NCI-H345 treated with DMSO at 0.1 percent for 48 hours (cell line): ENCODE measurements around the gene WDR27.
"Not testable (repeated sequence)": the region's sequence is repeated elsewhere in the genome, so short reads cannot be mapped to it uniquely, and the experiment has no call there.

Source experiments
- DNase-seq: peaks from one replicate; lab custom pipeline; 2025; ENCODE audit not compliant: unreplicated experiment; lab: John Stamatoyannopoulos, UW

The WDR27 gene

GRCh38 chr6:169491482-169491881, 210.3 kb downstream of the WDR27 start:
- no peak for DNase-seq

GRCh38 chr6:169490830-169491229, 211.0 kb downstream of the WDR27 start:
- DNase-seq, result no peak

GRCh38 chr6:169490246-169490641, 211.6 kb downstream of the WDR27 start:
- DNase-seq, result no peak

DNA sequence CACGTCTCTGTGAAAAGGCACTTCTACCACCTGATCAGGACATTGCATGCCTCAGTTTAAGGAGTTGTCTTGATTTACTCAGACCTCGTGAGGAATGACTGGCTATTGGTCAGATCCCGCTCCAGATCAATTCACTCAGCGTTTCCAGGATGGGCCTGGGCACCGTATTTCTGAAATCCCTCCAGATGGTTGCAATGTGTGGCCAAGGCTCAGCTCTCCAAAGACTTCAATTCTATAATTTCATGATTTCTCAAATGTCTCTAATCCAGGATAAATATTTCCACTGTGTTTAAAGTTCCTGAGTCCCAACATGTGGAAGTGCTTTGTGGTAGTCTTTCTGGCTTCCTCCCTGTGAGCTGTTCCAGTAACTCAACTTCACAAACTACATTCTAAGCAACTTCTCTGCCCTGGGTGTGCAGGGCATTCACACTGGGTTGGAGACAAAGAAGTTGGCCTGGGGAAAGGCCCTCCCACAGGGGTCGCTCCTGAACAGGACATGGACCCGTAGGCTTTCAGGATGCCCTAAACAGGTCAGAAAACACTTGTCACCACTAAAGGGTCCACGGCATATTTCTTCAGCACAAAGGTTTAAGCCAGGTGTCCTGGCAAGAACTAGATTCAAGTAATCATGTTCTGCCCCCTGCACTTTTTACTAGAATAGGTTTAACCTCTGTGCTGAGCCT, 212.1 kb downstream of the WDR27 start:
- DNase-seq, result no peak

DNA sequence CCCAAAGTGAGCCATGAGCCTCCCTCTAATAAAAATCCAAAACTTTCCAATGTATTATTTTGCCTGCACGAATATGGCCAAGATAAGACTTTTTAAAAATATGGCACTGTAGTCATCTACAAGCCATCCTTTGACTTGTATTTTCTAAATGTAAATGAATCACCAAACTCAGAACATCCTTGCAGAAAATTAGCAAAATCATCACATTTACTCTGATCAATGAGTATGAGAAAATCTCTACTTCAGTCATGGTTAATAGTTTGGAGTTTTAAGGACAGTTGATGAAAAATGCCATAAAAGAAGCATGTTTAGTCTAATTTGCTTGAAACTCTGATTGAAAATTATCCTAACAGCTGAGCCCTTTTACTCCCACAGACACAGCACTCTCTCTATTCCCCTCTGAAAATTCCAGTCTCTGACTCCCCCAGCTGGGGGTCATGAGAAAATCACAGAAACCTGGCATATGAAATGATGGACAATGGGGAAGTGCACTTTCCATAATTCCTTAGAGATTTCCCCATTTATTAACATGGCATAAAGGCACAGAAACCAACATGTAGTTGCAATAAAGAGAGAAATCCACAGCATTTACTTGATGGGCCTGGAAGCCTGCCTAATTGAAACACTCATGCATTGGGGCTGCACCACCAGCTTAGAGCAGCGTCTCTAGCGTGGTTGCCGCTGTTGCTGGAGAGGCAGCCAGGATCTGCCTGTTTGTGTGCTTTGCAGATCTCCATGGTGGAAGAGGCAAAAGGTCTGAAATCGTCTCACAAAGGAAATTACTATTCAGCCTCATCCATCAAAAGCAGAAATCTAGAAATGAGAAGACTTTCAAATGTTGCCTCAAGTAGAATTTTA, 214.0 kb downstream of the WDR27 start:
- no peak for DNase-seq

DNA sequence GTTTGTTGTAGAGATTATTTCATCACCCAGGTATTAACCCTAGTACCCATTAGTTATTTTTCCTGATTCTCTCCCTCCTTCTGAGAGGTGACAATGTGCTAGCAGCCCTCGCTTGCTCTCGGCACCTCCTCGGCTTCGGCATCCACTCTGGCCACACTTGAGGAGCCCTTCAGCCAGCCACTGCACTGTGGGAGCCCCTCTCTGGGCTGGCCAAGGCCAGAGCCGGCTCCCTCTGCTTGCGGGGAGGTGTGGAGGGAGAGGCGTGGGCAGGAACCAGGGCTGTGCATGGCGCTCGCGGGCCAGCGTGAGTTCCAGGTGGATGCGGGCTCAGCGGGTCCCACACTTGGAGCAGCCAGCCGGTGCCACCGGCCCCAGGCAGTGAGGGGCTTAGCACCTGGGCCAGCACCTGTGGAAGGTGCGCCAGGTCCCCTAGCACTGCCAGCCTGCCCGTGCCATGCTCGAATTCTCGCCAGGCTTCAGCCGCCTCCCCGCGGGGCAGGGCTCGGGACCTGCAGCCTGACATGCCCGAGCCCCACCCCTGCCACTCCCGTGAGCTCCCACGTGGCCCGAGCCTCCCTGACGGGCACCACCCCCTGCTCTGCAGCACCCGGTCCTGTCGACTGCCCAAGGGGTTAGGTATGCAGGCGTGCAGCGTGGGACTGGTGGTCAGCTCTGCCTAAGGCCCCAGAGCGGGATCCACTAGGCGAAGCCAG, 221.9 kb downstream of the WDR27 start:
- DNase-seq, result no peak

GRCh38 chr6:169474362-169474761, 227.5 kb downstream of the WDR27 start:
- no peak for DNase-seq

- DNase-seq, result no peak
Measured at GRCh38 chr6:169473663-169474062, 228.2 kb downstream of the WDR27 start.

- no peak for DNase-seq
Measured at GRCh38 chr6:169472786-169473416, 228.9 kb downstream of the WDR27 start.

DNA sequence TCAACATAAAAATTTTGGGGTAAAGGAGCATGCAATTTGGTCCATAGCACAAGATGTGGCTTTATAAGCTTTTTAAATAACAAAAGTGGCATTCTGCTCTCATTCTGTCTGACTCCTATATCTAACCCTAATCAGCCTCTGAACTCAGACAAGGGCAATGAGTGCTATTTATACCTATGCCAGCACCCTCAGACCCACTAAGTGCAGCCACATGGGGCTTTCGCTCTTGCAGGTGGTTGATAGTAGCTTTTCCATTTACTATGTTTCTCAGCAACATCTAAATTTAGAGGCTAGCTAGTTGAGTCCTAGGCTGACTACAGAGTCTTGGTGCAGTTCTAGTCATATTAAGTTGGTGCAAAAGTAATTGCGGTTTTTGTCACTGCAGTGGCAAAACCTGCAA, 231.0 kb downstream of the WDR27 start:
- no peak for DNase-seq

DNA sequence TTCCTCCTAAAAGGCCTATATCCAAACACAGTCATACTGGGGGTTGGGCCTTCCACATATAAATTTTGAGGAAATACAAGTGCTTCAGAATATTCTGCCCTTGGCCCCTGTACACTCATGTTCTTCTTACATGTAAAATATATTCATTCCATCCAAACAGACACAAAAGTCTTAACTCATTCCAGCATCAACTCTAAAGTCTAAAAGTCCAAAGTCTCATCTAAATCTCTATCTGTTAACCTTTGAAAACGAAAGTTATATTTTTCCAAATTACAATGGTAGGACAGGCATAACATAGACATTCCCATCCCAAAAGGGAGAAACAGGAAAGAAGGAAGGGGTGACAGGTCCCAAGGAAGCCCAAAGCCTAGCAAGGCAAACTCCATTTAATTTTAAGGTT, 232.8 kb downstream of the WDR27 start:
- DNase-seq, result no peak

DNA sequence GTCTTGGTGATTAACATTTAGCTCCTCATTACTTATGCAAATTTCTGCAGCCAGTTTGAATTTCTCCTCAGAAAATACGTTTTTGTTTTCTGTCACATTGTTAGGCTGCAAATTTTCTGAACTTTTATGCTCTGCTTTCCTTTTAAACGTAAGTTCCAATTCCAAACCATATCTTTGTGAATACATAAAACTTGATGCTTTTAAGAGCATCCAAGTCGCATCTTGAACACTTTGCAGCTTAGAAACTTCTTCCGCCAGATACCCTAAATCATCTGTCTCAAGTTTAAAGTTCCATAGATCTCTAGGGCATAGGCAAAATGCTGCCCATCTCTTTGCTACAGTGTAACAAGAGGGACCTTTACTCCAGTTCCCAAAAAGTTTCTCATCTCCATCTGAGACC, 234.1 kb downstream of the WDR27 start:
- DNase-seq, result not testable (repeated sequence)

DNA sequence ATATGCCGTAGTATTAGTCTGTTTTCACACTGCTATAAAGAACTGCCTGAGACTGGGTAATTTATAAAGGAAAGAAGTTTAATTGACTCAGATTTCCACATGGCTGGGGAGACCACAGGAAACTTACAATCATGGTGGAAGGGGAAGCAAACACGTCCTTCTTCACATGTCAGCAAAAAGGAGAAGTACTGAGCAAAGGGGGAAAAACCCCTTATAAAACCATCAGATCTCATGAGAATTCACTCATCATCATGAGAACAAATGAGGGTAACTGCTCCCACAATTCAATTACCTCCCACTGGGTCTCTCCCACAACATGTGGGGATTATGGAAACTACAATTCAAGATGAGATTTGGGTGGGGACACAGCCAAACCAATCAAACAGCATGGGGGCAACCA, 235.6 kb downstream of the WDR27 start:
- not testable (repeated sequence) for DNase-seq

DNA sequence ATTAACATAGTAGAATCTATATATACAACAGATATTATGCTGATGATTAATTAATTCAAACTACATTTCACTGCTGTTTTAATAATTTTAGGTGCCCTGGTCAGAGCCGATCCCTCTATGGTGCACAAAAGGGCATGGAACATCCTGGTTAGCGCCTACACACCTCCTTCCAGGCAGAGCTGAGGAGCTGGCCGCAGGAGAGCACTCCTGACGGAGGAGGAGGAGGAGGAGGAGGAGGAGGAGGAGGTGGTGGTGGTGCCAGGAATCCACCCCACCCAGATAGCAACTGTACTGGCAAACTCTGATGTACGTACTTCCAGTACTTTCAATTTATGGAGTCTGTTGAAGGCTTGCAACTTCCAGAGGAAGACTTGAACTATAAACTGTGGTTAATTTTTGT, 244.1 kb downstream of the WDR27 start:
- no peak for DNase-seq

DNA sequence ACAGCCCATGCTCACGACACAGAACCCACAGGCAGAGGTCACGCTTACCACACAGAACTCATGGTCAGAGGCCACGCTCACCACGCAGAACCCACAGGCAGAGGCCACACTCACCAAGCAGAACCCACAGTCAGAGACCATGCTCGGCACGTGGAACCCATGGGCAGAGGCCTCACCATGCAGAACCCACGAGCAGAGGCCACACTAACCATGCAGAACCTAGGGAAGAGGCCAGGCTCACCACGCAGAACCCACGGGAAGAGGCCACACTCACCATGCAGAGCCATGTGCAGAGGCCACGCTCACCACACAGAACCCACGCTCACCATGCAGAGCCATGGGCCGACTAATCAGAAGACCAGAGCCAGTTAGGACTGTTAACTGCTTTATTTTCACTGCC, 245.0 kb downstream of the WDR27 start:
- DNase-seq, result no peak

DNA sequence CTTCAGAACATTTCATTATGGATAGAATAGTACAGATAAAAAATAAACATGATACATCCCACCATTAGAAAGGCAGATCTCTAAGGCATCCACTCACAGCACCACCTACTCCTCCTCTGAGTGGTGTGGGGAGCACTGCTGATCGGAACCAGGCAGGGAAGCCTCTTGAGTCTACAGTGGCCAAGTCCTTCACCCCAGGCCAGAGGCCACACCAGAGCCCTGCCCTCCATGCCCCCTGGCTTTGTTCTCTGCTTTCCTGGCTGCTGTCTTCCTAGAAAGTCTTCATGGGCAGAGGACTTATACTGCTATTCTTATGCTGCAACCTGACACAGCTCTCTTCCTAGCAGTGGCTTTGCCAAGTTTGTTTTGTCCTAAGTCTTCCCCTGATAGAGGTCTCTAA, 246.4 kb downstream of the WDR27 start:
- DNase-seq, result no peak

- DNase-seq, result no peak
Measured at GRCh38 chr6:169454872-169455204, 247.0 kb downstream of the WDR27 start.

DNA sequence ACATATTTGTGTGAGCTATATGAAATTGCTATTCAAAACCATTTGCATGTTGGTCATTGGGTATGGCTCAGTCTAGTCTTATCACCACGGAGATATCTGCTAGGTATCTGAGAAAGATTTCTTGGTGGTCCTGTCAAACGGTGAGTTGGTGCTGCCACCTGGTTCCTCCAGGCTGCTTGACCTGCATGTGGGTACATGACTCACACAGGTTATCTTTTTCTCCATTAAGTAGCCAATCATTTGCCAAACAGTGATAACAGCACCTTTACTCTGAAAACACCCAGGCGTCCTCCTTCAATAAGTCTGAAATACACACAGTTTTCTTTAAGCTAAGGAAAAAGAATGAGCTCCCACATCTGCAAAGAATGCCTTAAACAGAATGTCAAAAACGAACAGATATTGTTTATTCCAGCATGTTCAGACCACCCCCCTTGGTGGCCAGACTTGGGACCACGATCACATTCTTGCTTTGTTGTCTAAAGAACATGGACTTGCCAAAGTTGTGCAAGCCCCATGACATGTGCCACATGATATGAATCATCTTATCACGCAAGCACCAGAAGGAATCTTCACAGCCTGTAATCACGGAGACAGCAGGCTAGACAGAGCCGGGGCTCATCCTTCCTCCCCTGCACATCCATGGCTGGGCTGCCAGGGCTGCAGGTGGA, 247.5 kb downstream of the WDR27 start:
- no peak for DNase-seq

DNA sequence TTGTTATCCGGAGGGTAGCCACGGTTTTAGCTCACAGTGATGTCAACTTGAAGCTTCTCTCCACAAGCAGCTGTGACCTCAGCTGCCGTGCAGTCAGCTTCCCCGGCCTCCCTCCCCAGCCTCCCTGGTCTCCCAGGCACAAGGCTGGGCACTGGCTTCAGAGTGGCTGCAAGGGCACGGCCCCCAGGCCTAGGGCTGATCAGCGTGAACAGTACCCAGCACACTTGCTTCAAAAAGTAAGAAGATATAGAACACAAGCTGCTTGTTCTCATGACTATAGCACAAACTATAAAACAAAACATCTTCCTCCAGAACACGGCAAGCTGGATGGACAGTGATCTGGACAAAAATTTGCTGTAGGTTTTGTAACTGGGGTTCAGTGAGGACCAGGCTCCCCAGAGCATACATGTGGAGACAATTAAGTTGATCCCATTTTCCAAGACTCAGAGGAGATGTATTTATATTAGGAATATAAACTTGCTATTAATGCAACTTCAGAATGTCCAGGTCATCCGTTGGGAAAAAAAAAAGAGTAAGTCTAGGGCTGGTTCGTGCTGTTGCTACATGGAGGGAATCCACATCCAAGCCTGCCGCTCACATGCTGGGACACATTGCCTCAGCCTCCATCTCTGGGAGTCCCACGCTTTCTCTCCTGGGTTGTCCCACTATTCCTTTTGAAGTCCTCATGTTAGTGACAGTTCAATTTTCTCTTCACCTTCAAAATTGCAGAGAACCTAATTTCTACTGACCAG, 248.8 kb downstream of the WDR27 start:
- DNase-seq, result no peak

DNA sequence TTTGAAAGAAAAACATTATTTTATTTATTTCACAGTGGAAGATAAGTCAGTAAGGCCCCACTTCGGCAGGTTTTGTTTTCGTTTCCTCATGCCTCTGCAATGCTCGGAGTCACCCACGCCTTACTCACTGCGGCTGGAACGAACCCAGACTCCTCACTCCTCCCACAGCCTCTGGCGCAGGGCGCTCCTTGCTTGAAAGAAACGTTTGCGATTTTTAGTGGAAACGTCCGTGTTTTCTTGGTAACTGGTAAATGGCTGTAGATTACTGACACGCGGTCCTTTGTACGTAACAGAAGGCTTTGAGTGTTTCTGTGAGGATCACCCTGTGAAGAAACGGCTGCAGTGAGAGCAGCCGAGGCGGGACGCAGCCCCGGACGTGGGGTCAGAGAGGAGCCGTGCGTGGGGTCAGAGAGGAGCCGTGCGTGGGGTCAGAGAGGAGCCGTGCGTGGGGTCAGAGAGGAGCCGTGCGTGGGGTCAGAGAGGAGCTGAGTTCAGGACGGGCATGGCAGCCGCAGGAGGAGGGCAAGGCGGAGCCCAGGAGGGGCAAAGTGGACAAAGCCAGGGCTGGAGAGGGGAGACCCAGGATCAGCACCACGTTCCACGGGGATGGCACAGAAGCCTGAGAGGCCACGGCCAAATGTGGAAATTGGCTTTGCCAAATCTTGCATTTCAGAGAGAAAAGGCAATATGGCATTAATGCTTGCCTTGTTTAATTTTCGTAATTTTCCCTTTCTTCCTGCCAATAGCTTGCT, 249.5 kb downstream of the WDR27 start:
- no peak for DNase-seq
